ENCODE measurements around the gene SMARCB1.
A peak's percentile ranks its signal among the peaks of the same experiment; 100 is the strongest.
"Not testable (repeated sequence)": the region's sequence is repeated elsewhere in the genome, so short reads cannot be mapped to it uniquely, and the experiment has no call there.

SMARCB1 gene

DNA sequence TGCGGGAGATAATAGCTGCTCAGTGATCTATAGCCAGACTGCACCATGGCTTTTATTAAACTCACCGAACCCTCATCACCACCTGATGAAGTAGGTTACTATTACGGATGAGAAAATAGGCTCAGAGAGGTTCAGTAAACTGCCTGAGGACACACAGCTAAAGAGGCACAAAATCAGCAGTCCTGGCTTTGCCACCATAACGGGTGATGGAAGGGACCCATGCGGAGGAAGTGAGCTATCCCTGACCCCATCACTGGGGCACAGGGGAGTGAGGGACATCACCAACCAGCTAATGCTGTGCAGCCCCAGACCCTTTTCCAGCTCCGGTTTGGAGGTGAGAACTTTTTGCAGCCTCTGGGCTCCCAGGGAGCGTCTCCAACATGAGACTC is 59.3 kb downstream of the SMARCB1 start:
- no peak for DNase-seq (ENCODE audit: low read depth)

DNA sequence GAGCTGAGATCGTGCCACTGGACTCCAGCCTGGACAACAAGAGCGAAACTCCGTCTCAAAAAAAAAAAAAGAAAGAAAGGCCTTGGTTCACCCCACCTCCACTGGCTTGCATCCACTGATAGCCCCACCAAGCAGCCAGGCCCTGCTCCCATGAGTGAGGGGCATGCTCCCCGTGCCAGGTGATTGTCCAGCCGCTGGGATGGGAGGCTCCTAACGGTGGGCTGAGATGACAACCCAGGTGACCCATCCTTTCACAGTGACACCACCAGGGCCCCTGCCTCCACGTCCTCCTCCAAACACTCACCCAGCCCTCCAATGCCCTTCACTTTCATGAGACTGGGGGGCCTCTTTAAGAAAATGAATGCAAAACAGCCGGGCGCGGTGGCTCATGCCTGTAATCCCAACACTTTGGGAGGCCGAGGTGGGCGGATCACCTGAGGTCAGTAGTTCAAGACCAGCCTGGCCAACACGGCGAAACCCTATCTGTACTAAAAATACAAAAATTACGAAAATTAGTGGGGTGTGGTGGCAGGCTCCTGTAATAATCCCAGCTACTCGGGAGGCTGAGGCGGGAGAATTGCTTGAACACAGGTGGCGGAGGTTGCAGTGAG is 60.6 kb downstream of the SMARCB1 start:
- no peak for DNase-seq (ENCODE audit: low read depth)

GRCh38 chr22:23847991-23848864 is 61.5 kb downstream of the SMARCB1 start:
- DNase-seq (ENCODE audit: low read depth) = no peak

DNA sequence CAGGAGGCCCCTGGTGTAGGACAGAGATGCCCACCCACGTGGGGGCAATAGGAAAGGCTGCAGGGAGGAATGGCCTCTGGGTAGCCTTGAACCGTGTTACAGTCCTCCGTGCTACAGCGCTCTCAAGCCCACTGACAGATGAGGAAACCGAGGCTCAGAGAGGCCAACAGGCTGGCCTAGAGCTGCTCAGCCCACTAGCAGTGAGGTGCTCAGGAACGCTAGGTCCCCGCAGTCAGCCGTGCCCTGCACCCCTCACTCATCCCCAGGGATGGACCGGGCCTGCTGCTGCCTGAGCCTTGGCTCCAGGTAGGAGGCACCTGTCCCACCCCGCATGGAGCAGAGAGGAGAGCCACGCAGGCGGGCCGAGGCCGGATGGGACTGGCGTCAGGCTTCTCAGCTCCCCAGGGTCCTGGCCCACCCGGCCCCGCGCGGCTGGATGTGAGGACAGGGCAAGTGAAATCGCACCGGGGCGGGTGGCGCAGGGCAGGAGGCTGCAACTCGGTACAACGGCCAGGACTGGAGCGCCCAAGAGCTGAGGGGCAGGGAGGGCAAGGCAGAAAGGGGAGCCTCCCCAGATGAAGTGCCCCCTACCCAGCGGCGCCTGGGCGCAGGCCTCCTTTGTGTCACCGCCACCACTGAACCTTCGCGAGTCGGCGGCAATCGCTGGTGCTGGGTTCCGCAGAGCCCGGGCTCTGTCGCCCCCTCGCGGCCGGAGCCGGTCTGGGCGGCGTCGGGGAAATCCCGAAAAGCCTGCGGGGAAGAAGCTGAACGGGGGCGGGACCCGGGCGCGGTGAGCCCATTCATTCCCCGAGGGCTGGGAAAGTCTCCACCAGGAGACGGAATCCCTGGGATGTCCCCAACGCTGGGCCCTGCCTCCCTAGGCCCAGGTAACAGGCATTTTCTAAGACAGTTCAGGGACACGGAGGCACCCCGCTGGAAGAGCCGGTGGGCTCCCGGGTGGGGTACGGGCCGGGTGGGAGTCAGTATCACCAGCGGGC is 62.5 kb downstream of the SMARCB1 start:
- peak; percentile 73 for DNase-seq (ENCODE audit: low read depth)

GRCh38 chr22:23850136-23850611 is 63.4 kb downstream of the SMARCB1 start:
- DNase-seq (ENCODE audit: low read depth) = no peak

DNA sequence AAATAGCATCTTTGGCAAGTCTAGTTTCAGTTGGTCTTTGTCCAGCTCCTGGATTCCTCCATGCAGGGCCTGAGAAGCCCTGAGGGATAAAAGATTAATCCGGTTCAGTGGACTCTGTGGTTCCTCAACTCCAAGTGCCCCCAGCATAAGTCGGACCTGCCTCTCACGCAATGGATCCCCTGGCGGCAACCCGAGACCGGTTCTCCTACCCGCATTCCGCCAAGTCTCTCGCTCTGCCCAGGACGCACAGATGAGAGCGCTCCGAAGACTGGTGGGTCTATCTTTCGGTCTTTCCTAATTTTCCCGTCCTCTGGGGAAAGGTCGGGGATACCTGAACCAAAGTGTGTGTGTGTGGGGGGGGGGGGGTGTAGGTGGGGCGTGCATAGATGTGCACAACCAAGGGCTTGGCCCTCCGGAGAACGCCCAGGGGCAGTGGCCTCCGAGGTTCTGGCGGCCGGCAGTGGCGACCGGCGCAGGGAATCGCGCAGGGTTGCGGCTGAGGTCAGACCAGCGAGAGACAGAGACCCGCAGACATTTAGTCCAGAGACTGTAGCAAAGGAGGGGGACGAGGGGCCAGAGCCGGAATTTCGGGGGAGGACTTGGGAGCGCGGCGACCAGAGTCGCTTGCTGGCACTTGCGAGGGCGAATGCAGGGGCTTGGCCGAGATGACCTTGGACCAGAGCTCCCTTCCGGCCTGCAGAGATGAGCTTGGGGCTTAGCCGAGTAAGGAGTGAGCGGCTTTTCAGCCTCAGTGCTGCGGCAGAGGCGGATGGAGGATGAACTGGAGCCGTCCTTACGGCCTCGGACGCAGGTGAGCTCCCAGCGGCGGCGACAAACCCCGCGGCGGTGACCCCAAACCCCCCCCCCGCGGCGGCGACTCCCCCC is 70.2 kb downstream of the SMARCB1 start:
- no peak for DNase-seq (ENCODE audit: low read depth)

DNA sequence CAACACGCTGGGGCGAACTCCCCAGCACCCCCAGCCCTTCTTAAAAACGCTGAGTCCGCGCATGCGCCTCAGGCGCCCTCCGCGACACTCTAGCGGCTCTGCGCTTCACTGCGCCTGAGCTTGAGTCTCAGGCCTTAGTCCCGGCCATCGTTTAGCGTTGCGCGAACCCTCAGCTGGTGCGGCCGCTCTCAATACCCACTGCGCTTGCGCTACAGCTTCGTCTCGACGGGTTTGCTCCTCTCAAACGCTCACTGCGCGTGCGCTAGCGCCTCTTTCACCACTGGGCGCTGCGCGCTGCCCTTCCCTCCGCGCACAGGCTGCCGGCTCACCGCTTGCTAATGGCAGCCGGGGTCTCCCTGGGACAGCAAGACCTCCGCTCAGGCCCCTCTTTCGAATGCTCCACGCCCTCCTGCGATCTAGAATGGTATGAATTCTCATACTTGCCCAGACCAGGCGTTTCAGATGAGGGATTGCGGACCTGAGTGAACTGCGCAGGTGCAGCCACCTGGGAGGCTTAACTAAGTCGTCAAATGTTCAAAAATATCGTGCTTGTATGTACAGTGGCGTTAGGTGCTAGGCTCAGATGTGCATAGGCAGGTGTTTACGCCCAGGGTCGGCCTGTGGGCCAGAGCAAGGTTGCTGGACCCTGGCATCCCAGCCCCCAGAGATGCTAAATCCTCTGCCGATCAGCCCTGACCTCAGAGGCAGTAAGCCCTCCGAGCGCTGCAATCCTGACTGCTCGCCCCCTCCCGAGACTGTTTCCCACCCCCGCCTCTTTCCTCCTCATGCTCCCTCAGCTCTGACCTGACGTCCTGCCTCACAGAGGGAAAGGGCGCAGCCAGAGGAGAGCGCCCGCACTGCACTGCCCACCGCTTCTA is 71.1 kb downstream of the SMARCB1 start, which contains the start of gene SLC2A11:
SLC2A11 (plus strand) TSS at position 270 of the 878 bp plus-strand sequence; CDS start at position 395, 125 bp downstream.
- peak; percentile 87 for DNase-seq (ENCODE audit: low read depth)

GRCh38 chr22:23858484-23858815 is 71.7 kb downstream of the SMARCB1 start:
- no peak for DNase-seq (ENCODE audit: low read depth)

GRCh38 chr22:23859201-23859600 is 72.4 kb downstream of the SMARCB1 start:
- no peak for DNase-seq (ENCODE audit: low read depth)

DNA sequence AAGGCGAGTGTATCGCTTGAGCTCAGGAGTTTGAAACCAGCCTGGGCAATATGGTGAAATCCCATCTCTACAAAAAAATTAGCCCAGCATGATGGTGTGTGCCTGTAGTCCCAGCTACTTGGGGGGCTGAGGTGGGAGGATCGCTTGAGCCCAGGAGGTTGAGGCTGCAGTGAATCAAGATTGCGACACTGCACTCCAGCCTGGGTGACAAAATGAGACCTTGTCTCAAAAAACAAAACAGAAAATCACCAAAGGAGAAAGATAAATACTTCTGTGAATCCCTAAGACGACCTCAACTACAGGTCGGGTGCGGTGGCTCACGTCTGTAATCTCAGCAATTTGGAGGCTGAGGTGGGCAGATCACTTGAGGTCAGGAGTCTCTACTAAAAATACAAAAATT is 73.4 kb downstream of the SMARCB1 start:
- not testable (repeated sequence) for DNase-seq (ENCODE audit: low read depth)

GRCh38 chr22:23862103-23862502 is 75.3 kb downstream of the SMARCB1 start:
- DNase-seq (ENCODE audit: low read depth) = no peak

- not testable (repeated sequence) for DNase-seq (ENCODE audit: low read depth)
Measured at GRCh38 chr22:23864499-23865154, 77.9 kb downstream of the SMARCB1 start.

DNA sequence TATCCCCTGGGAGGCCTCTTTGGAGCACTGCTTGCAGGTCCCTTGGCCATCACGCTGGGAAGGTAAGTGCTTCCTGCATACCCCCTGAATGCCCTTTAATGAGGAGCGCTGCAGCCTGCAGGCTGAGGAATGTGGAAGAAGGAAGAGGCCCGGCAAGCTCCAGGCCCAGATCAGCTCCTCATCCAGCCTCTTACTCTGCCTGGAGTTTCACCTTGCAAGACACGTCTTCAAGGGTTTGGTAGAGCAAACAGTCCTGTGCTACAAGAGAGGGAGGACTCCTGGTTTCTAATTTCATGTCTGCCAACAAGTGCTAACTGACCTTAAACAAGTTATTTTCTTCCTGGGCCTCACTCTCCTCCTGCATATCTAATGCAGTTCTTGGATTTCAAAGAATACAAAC is 81.8 kb downstream of the SMARCB1 start:
- DNase-seq (ENCODE audit: low read depth) = no peak

GRCh38 chr22:23874871-23875270 is 88.1 kb downstream of the SMARCB1 start:
- DNase-seq (ENCODE audit: low read depth) = no peak

GRCh38 chr22:23875801-23876200 is 89.0 kb downstream of the SMARCB1 start:
- DNase-seq (ENCODE audit: low read depth) = no peak

GRCh38 chr22:23877566-23877965 is 90.8 kb downstream of the SMARCB1 start:
- DNase-seq (ENCODE audit: low read depth) = no peak

GRCh38 chr22:23878219-23878618 is 91.5 kb downstream of the SMARCB1 start:
- DNase-seq (ENCODE audit: low read depth) = no peak

- DNase-seq (ENCODE audit: low read depth) = no peak
Measured at GRCh38 chr22:23882370-23882769, 95.6 kb downstream of the SMARCB1 start.

GRCh38 chr22:23883658-23884057 is 96.9 kb downstream of the SMARCB1 start:
- DNase-seq (ENCODE audit: low read depth) = no peak

Data from T follicular helper cell (primary cell).